Measurements from ENCODE around the gene ZNF675.
"Not testable (repeated sequence)": the region's sequence is repeated elsewhere in the genome, so short reads cannot be mapped to it uniquely, and the experiment has no call there.

Gene ZNF675

GRCh38 chr19:23686621-23687423 is at the start of gene ZNF675:
ZNF675 (minus strand) TSS chr19:23687212; CDS start chr19:23687033, 179 bp downstream.
- DNase-seq, result peak; percentile 95

- not testable (repeated sequence) for DNase-seq
Measured at GRCh38 chr19:23730729-23731465, 43.9 kb upstream of the ZNF675 start.

GRCh38 chr19:23724161-23724560 is 37.1 kb upstream of the ZNF675 start:
- not testable (repeated sequence) for DNase-seq

- no peak for DNase-seq
Measured at GRCh38 chr19:23718802-23719201, 31.8 kb upstream of the ZNF675 start.

- no peak for DNase-seq
Measured at GRCh38 chr19:23716792-23717191, 29.8 kb upstream of the ZNF675 start.

- no peak for DNase-seq
Measured at GRCh38 chr19:23709347-23709746, 22.3 kb upstream of the ZNF675 start.

- no peak for DNase-seq
Measured at GRCh38 chr19:23706657-23707056, 19.6 kb upstream of the ZNF675 start.

- DNase-seq, result peak; percentile 33
Measured at GRCh38 chr19:23699521-23699860, 12.5 kb upstream of the ZNF675 start.

- DNase-seq, result no peak
Measured at GRCh38 chr19:23698711-23699520, 11.9 kb upstream of the ZNF675 start.

- not testable (repeated sequence) for DNase-seq
Measured at GRCh38 chr19:23692937-23693336, 5.9 kb upstream of the ZNF675 start.

- no peak for DNase-seq
Measured at GRCh38 chr19:23673132-23673531, 13.9 kb downstream of the ZNF675 start.

GRCh38 chr19:23668606-23669005 is 18.4 kb downstream of the ZNF675 start:
- DNase-seq, result not testable (repeated sequence)

- DNase-seq, result no peak
Measured at GRCh38 chr19:23665651-23666410, 21.2 kb downstream of the ZNF675 start.

- DNase-seq, result peak; percentile 12
Measured at GRCh38 chr19:23649817-23650216, 37.2 kb downstream of the ZNF675 start.

Measured in NCI-H226 (cell line).